DOHH2 (cell line): Measurements from ENCODE around the gene UMAD1.

Experiments
- H3F3A ChIP-seq: fragments of 200-600 bp; sonication (generic), shearing (Covaris generic); 2 replicates; pipeline ENCODE4 v1.6.0; 2016; ENCODE audit warnings: antibody characterized with exemption, mild to moderate bottlenecking; ENCODE audit not compliant: control insufficient read depth, insufficient read depth
- H3K27ac ChIP-seq: fragments of 200-600 bp; sonication (generic); 2 replicates; pipeline ENCODE4 v1.5.1; 2014; ENCODE audit warnings: low read depth, mild to moderate bottlenecking, low read length, moderate library complexity
- H3K27me3 ChIP-seq: fragments of 200-600 bp; sonication (generic); 2 replicates; pipeline ENCODE4 v1.6.1; 2014; ENCODE audit warnings: mild to moderate bottlenecking, low read length, mixed read lengths; ENCODE audit not compliant: control insufficient read depth
- H3K36me3 ChIP-seq: fragments of 200-600 bp; sonication (generic); 2 replicates; pipeline ENCODE4 v1.6.1; 2014; ENCODE audit warnings: mild to moderate bottlenecking, low read length, moderate library complexity, mixed read lengths; ENCODE audit not compliant: control insufficient read depth
- H3K4me1 ChIP-seq: fragments of 200-600 bp; sonication (generic); 2 replicates; pipeline ENCODE4 v1.6.1; 2014; ENCODE audit warnings: mild to moderate bottlenecking, low read length, mixed read lengths; ENCODE audit not compliant: control insufficient read depth
- H3K4me2 ChIP-seq: fragments of 200-600 bp; sonication (generic); 2 replicates; pipeline ENCODE4 v1.6.0; 2014; ENCODE audit warnings: mild to moderate bottlenecking, low read length, moderate library complexity
- H3K4me3 ChIP-seq: fragments of 200-600 bp; sonication (generic); 2 replicates; pipeline ENCODE4 v1.5.1; 2014; ENCODE audit warnings: mild to moderate bottlenecking, low read length, mixed read lengths
- H3K79me2 ChIP-seq: fragments of 200-600 bp; sonication (generic); 2 replicates; pipeline ENCODE4 v1.6.1; 2014; ENCODE audit warnings: mild to moderate bottlenecking, low read length, mixed read lengths; ENCODE audit not compliant: control insufficient read depth
- H3K9me2 ChIP-seq: fragments of 200-600 bp; sonication (generic); replicated peaks from 2 replicates; pipeline ENCODE4 v1.6.1; 2014; ENCODE audit warnings: mild to moderate bottlenecking, low read length, mixed read lengths; ENCODE audit not compliant: control insufficient read depth
- H3K9me3 ChIP-seq: fragments of 200-600 bp; sonication (generic); 2 replicates; pipeline ENCODE4 v1.6.1; 2014; ENCODE audit warnings: antibody characterized with exemption, low read length, mixed read lengths; ENCODE audit not compliant: control insufficient read depth, insufficient read depth
- H4K20me1 ChIP-seq: fragments of 200-600 bp; sonication (generic); 2 replicates; pipeline ENCODE4 v1.6.0; 2014; ENCODE audit warnings: low read depth, mild to moderate bottlenecking, antibody characterized with exemption, low read length, moderate library complexity; ENCODE audit not compliant: control insufficient read depth, insufficient read depth
- EZH2phosphoT487 ChIP-seq: fragments of 200-600 bp; sonication (generic); IDR thresholded peaks from 2 replicates; pipeline ENCODE4 v1.6.1; 2017; ENCODE audit warnings: borderline replicate concordance, mild to moderate bottlenecking, antibody characterized with exemption, low read length, moderate library complexity, mixed read lengths
- TF ChIP-seq, protein P1 (sequence below): fragments of 200-600 bp; sonication (generic); IDR thresholded peaks from one replicate; pipeline ENCODE4 v1.5.1; 2014; ENCODE audit warnings: antibody characterized with exemption, mild to moderate bottlenecking, low read depth, low read length; ENCODE audit not compliant: poor library complexity, severe bottlenecking

The UMAD1 gene

GRCh38 chr7:7703427-7703826, 62.9 kb downstream of the UMAD1 start:
- H3K4me1 ChIP-seq = peaks cover 17% of the 10 kb centered on the region

GRCh38 chr7:7704867-7705266, 64.3 kb downstream of the UMAD1 start:
- Histone ChIP-seq H3F3A (no peaks in the 10 kb centered on the region), H3K27me3 (no peaks in the 10 kb centered on the region), H3K36me3 (no peaks in the 10 kb centered on the region), H3K9me3 (no peaks in the 10 kb centered on the region), H3K4me2 (no peak overlapping the region), H3K27ac (no peak overlapping the region), H3K4me3 (no peak overlapping the region), H4K20me1 (no peaks in the 10 kb centered on the region), H3K9me2 (no peaks in the 10 kb centered on the region), H3K79me2 (no peaks in the 10 kb centered on the region), H3K4me1 (peaks cover 11% of the 10 kb centered on the region)
- TF ChIP-seq, protein P1, sequence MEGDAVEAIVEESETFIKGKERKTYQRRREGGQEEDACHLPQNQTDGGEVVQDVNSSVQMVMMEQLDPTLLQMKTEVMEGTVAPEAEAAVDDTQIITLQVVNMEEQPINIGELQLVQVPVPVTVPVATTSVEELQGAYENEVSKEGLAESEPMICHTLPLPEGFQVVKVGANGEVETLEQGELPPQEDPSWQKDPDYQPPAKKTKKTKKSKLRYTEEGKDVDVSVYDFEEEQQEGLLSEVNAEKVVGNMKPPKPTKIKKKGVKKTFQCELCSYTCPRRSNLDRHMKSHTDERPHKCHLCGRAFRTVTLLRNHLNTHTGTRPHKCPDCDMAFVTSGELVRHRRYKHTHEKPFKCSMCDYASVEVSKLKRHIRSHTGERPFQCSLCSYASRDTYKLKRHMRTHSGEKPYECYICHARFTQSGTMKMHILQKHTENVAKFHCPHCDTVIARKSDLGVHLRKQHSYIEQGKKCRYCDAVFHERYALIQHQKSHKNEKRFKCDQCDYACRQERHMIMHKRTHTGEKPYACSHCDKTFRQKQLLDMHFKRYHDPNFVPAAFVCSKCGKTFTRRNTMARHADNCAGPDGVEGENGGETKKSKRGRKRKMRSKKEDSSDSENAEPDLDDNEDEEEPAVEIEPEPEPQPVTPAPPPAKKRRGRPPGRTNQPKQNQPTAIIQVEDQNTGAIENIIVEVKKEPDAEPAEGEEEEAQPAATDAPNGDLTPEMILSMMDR = no peak
- TF ChIP-seq EZH2phosphoT487 = no peak

More at GRCh38 chr7:7703427-7703826, 62.9 kb downstream of the UMAD1 start:
- no peak for TF ChIP-seq EZH2phosphoT487
- TF ChIP-seq, protein P1 = no peak
- H3K9me2 ChIP-seq = no peaks in the 10 kb centered on the region
- H3K79me2 ChIP-seq = no peaks in the 10 kb centered on the region
- no peaks in the 10 kb centered on the region for H3K27me3 ChIP-seq
- H3K27ac ChIP-seq = no peak overlapping the region
- H3F3A ChIP-seq = no peaks in the 10 kb centered on the region
- H3K36me3 ChIP-seq = no peaks in the 10 kb centered on the region
- no peak overlapping the region for H3K4me2 ChIP-seq
- no peak overlapping the region for H3K4me3 ChIP-seq
- no peaks in the 10 kb centered on the region for H3K9me3 ChIP-seq
- no peaks in the 10 kb centered on the region for H4K20me1 ChIP-seq

- no peaks in the 10 kb centered on the region for H3K9me2 ChIP-seq
- H3F3A ChIP-seq = no peaks in the 10 kb centered on the region
- H3K36me3 ChIP-seq = no peaks in the 10 kb centered on the region
- no peaks in the 10 kb centered on the region for H4K20me1 ChIP-seq
- H3K9me3 ChIP-seq = no peaks in the 10 kb centered on the region
- TF ChIP-seq EZH2phosphoT487 = no peak
- TF ChIP-seq, protein P1 = no peak
- H3K27me3 ChIP-seq = no peaks in the 10 kb centered on the region
- H3K4me1 ChIP-seq = peaks cover 9% of the 10 kb centered on the region; the same call in 1 of the 2 replicates
- no peak overlapping the region for H3K4me2 ChIP-seq
- H3K4me3 ChIP-seq = no peak overlapping the region
- no peak overlapping the region for H3K27ac ChIP-seq
- no peaks in the 10 kb centered on the region for H3K79me2 ChIP-seq
These were observed 64.8 kb downstream of the UMAD1 start for GRCh38 chr7:7705318-7705717.
